HG02759 (cell line): ENCODE results near the gene RXFP1.
A peak's percentile ranks its signal among the peaks of the same experiment; 100 is the strongest.
"Not testable (repeated sequence)": the region's sequence is repeated elsewhere in the genome, so short reads cannot be mapped to it uniquely, and the experiment has no call there.

Experiments used
- ATAC-seq: cut with Tn5 transposase; IDR thresholded peaks from one replicate; pipeline ENCODE4 v1.9.1; 2021; ENCODE audit warnings: mild to moderate bottlenecking, moderate library complexity; ENCODE audit not compliant: unreplicated experiment

Gene RXFP1

GRCh38 chr4:158606969-158607368, 85.3 kb downstream of the RXFP1 start:
- ATAC-seq: no peak

GRCh38 chr4:158609116-158609515, 87.4 kb downstream of the RXFP1 start:
- no peak for ATAC-seq

GRCh38 chr4:158610790-158611189, 89.1 kb downstream of the RXFP1 start:
- peak; percentile 81 for ATAC-seq

DNA sequence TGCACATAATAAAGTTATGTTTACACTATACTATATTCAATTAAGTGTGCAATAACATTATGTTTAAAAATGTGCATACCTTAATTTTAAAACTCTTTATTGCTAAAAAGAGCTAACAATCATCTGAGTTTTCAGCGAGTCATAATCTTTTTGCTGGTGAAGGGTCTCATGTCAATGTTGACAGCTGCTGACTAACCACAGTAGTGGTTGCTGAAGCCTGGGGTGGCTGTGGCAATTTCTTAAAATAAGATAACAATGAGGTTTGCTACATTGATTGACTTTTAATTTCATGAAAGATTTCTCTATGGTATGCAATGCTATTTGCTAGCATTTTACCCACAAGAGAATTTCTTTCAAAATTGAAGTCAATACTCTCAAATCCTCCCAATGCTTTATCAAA, 91.4 kb downstream of the RXFP1 start:
- no peak for ATAC-seq

DNA sequence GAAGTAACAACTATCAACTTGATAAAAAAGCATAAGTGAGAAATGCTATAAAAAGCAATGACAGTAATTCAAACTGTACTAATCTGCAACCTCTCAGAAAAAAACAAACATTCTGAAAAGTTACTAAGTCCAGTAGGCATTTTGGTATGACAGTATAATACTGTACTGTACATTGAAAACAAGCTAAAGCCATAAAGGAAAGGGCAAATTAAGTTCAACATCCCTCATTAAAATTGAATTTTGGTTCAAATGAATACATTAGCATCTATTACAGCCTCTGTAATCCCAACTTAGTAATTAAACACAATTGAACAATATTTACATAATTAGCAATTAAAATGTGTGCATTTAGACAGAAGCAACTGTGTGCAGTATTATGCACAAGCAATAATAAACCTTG, 96.3 kb downstream of the RXFP1 start:
- no peak for ATAC-seq

GRCh38 chr4:158621729-158622128, 100.0 kb downstream of the RXFP1 start:
- no peak for ATAC-seq

DNA sequence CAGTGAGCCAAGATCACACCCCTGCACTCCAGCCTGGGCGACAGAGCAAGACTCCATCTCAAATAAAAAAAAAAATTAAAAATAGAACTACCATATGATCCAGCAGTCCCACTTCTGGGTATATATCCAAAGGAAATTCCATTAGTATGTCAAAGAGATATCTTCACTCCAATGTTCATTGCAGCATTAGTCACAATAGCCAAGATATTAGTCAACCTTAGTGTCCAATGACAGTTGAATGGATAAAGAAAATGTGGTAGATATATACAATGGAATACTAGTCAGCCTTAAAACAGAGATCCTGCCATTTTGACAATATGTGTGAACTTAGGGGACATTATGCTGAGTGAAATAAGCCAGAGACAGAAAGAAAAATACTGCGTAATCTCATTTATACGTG, 100.6 kb downstream of the RXFP1 start:
- no peak for ATAC-seq

DNA sequence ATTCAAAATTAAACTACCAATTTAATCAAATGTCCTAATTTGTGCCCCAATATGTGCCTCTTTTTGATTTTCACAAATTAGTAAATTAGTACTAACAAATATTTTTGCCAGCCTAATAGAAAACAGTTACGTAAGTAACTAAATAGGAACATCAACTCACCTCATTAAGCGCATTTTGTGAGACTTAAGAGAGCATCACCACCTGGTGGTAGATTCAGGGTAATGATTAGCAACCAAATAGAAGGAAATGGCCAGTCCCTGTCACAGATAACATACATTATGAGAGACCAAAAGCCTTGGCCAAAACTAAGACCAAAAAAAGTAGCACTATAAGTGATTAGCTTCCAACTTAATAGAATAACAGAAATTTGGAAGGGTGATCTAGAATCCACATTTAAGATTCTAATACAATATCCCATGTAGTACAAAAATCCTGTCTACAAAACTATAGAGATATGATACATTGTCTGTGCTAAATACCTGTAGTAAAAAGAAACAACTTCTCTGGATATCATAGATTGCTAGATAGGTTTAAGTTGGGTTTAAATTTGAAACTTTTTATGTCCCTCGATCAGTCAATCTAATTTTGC, 103.3 kb downstream of the RXFP1 start:
- peak; percentile 93 for ATAC-seq

DNA sequence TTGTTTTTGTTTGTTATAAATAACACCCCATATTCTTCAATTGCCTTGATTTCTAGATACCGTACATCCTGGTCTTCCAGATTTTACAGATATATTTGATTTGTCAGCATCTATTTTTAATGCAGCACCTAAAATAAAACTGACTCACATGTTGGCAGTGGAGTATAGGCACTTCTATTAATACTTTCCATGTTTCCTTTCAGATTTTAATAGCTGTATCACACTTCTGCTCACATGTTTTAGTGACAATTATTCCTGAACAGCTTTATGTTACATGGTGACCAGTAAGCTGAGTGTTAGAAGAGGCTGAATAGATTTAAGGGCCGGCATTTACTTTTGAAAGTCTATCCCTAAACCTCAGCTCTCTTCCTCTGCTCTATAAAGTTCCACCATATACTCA, 103.9 kb downstream of the RXFP1 start:
- ATAC-seq: no peak

- no peak for ATAC-seq
These were observed 109.2 kb downstream of the RXFP1 start for GRCh38 chr4:158630893-158631292.

DNA sequence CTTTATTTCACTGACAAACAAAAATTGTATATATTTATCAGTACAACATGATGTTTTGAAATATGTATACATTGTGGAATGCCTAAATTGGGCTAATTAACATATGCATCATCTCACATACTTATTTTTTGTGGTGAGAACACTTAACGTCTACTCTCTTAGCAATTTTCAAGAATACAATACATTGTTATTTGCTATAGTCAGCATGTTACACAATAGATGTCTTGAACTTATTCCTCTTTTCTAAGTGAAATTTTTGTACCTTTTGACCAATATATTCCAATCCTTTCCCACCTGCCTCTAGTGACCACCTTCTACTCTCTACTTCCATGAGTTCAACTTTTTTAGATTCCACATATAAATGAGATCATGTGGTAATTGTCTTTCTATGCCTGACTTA, 114.9 kb downstream of the RXFP1 start:
- ATAC-seq: no peak

- ATAC-seq: no peak
These were observed 122.7 kb downstream of the RXFP1 start for GRCh38 chr4:158644356-158644755.

DNA sequence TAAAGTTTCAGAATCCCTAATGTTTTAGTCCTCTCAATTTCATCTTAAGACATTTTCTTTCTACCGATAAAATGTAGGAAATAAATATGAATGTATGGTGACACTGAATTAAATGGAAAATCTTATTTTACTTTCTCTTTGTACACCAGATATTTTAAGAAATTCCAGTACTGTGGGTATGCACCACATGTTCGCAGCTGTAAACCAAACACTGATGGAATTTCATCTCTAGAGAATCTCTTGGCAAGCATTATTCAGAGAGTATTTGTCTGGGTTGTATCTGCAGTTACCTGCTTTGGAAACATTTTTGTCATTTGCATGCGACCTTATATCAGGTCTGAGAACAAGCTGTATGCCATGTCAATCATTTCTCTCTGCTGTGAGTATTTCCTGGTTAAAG, 123.1 kb downstream of the RXFP1 start:
- no peak for ATAC-seq

- ATAC-seq: no peak
These were observed 127.5 kb downstream of the RXFP1 start for GRCh38 chr4:158649111-158649680.

GRCh38 chr4:158652920-158653319, 131.2 kb downstream of the RXFP1 start:
- no peak for ATAC-seq

DNA sequence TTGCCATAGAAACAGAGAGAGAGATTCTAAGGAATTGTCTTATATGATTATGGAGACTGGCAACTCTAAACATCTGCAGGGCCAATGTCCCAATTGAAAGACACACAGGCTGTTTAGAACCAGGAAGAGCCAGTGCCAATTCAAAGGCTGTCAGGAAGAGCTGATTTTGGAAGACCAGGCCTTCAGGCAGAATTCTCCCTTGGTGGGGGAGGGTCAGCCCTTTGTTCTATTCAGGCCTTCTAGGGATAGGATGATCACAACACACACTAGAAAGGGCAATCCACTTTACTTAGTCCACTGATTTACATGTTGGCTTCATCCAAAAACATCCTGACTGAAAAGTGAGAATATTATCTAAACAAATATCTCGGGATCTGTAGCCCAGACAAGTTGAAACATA, 134.8 kb downstream of the RXFP1 start:
- ATAC-seq: no peak

DNA sequence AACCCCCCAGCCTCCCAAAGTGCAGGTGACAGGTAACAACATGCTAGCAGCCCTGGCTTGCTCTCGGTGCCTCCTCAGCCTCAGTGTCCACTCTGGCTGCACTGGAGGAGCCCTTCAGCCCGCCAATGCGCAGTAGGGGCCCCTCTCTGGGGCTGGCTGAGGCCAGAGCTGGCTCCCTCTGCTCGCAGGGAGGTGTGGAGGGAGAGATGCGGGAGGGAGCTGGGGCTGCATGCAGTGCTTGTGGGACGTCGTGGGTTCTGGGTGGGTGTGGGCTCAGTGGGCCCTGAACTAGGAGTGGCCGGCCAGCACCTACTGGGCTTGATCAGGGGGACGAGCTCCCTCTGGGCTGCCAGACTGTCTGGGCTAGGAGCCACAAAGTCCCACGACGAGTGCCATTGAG, 135.6 kb downstream of the RXFP1 start:
- ATAC-seq: no peak

DNA sequence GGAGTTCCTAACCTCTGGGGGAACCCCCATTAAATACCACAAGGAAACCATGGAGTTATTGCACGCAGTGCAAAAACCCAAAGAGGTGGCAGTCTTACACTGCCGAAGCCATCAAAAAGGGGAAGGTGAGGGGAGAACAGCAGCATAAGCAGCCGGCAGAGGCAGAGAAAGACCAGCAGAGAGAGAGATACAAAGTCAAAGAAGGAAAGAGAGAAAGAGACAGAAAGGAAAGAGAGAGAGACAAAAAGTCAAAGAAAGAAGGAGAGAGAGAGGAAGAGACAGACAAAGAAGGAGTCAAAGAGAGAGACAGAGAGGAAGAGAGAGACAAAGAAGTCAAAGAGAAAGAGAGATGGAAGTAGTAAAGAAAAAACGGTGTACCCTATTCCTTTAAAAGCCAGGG, 141.6 kb downstream of the RXFP1 start:
- ATAC-seq: not testable (repeated sequence)

DNA sequence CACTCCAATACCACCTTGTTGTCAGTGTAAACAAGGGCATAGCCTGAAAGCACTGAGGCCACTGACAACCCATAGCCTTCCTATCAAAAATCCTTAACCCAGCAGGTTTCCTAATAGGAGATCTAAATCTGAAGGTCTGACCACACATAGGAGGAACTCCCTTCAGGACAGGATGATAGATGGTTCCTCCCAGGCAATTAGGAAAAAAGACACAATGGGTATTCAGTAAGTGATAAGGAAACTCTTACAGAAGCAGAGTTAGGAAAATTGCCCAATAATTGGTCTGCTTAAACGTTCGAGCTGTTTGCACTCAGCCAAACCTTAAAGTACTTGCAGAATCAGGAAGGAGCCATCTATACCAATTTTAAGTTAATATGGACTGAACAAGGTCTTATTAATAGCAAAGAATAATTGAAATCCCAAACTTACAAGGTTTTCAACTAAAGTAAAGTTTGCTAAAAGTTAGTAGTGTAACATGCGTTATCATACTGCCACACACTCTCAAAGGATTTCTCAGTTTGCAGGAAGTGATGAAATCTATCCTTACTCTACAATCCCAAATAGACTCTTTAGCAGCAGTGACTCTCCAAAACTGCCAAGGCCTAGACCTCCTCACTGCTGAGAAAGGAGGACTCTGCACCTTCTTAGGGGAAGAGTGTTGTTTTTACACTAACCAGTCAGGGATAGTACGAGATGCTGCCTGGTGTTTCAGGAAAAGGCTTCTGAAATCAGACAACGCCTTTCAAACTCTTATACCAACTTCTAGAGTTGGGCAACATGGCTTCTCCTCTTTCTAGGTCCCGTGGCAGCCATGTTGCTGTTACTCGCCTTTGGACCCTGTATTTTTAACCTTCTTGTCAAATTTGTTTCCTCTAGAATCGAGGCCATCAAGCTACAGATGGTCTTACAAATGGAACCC, 142.3 kb downstream of the RXFP1 start:
- not testable (repeated sequence) for ATAC-seq

GRCh38 chr4:158664806-158665205, 143.1 kb downstream of the RXFP1 start:
- ATAC-seq: no peak

GRCh38 chr4:158666892-158667291, 145.2 kb downstream of the RXFP1 start:
- no peak for ATAC-seq

- no peak for ATAC-seq
These were observed 146.0 kb downstream of the RXFP1 start for GRCh38 chr4:158667651-158668198.
